Lung (tissue), 12 donors: ENCODE measurements around the gene USP9X. TPM values are rescaled to one million over a fixed set of nuclear protein-coding genes. Genes with fewer than 3 reads are reported as not detected.
"Not testable (repeated sequence)": the region's sequence is repeated elsewhere in the genome, so short reads cannot be mapped to it uniquely, and the experiment has no call there.

Experiments
- ATAC-seq: fragments of 200-7000 bp; cut with Tn5 transposase; one replicate; pipeline ENCODE4 v1.9.1; 2020; ENCODE audit warnings: moderate number of reproducible peaks; ENCODE audit not compliant: insufficient read depth, low FRiP score
- DNase-seq, 3 donors: peaks; one replicate each; pipeline ENCODE4 v3.0.0-alpha.2; 2013 to 2017
- H3K27ac ChIP-seq, 2 donors: one replicate each; pipeline ENCODE4 v1.5.1; 2013; ENCODE audit warnings: mild to moderate bottlenecking in 2 of 2, moderate library complexity in 2 of 2, control low read depth in 1 of 2, inconsistent platforms in 1 of 2, low read depth in 1 of 2, low read length in 1 of 2
- H3K27me3 ChIP-seq, 3 donors: one replicate each; pipeline ENCODE4 v1.5.1; 2013; ENCODE audit warnings: low read length in 2 of 3; ENCODE audit not compliant: control insufficient read depth in 3 of 3, insufficient read depth in 3 of 3
- H3K36me3 ChIP-seq, 4 donors: one replicate each; pipeline ENCODE4 v1.5.1; 2013; ENCODE audit warnings: low read length in 4 of 4, mild to moderate bottlenecking in 1 of 4, moderate library complexity in 1 of 4; ENCODE audit not compliant: control insufficient read depth in 4 of 4, insufficient read depth in 4 of 4
- H3K4me1 ChIP-seq, 5 donors: one replicate each; pipeline ENCODE4 v1.5.1; 2013; ENCODE audit warnings: low read length in 5 of 5, mild to moderate bottlenecking in 2 of 5, moderate library complexity in 1 of 5; ENCODE audit not compliant: control insufficient read depth in 5 of 5, insufficient read depth in 5 of 5
- H3K4me3 ChIP-seq: one replicate; pipeline ENCODE4 v1.5.1; 2013; ENCODE audit warnings: mild to moderate bottlenecking, control low read depth, moderate library complexity
- H3K9ac ChIP-seq, 2 donors: one replicate each; pipeline ENCODE4 v1.5.1; 2013; ENCODE audit warnings: low read length in 2 of 2, control low read depth in 1 of 2; ENCODE audit not compliant: insufficient read depth in 1 of 2
- H3K9me3 ChIP-seq, 4 donors: one replicate each; pipeline ENCODE4 v1.5.1; 2013; ENCODE audit warnings: low read length in 3 of 4, mild to moderate bottlenecking in 1 of 4, moderate library complexity in 1 of 4; ENCODE audit not compliant: control insufficient read depth in 4 of 4, insufficient read depth in 3 of 4
- WGBS, 2 donors: extraction: QIAGEN DNeasy Blood & Tissue Kit; methylation state at CpG; one replicate each; pipeline ENCODE4 v1.1.7; 2013; 5-methylcytosine and 5-hydroxymethylcytosine counted together
- polyA plus RNA-seq, 2 donors: library from polyadenylated mRNA; stranded (reverse); fragments of 200-250 nt; gene quantifications; one replicate each; pipeline ENCODE4 v1.2.1, GENCODE V29; 2013
- total RNA-seq, 2 donors: library from RNA; depleted of rRNA in 1 of 2; stranded (reverse); fragments of >200 nt in 1 of 2; gene quantifications; one replicate each; pipeline ENCODE4 v1.2.1, GENCODE V29; 2014 to 2021
- TF ChIP-seq, protein P1 (sequence below): IDR thresholded peaks from 2 replicates; pipeline ENCODE4 v1.5.1; 2012; ENCODE audit warnings: mild to moderate bottlenecking; ENCODE audit errors: control extremely low read depth, extremely low read depth
- donor health status: control.
- donor health status: control.
- donor health status: Bipolar disorder and iron deficiency.
- donor health status: healthy.
- donor health status: DM: yes; HTN: yes; CAD: no.

USP9X gene
- total and polyA plus RNA-seq, 4 donors, result 8.5 to 187 (median 43.0) TPM

DNA sequence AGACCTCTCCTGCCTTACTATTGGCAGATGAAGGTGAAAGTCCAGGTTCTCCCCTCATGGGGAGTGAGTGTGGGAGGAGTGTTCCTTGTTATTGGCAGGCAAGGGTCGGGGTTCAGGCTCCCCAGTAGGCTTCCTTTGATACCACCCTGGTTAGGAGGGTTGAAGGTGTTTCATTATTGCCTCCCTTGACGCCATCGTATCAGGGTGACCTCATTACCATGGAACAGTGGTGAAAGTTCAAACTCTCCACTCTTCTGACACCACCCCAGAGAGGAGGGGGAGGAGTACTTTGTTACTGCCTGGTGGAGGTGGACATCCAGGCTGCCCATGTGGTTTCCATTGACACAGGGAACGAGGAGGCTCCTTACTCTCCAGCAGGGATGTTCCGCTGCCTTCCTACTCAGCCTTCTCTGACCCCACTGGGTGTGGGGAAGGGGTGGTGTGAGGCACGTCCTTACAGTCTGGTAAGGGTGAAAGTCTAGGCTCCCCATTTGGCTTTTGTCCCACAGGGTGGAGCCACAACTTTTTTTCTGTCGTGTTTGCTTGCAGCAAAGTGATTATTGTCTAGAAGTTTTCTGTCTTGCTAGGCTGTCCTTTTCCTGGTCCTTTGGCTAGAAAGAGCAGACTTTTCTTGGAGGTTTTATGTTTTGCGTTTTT, 37.2 kb upstream of the USP9X start:
- Histone ChIP-seq H3K9ac (no peak overlapping the region), H3K4me1 (peaks cover 0 to 8% (median 0%) of the 10 kb centered on the region in 5 donors), H3K27me3 (peaks cover 0 to 25% (median 18%) of the 10 kb centered on the region in 3 donors), H3K4me3 (no peak overlapping the region), H3K9me3 (peaks cover 0 to 3% (median 0%) of the 10 kb centered on the region in 4 donors), H3K27ac (no peak overlapping the region), H3K36me3 (no peaks in the 10 kb centered on the region)
- WGBS, 2 donors, result 70 to 93% methylated on average over 7 to 8 of the region's 8 CpGs
- no peak for ATAC-seq
- no peak for DNase-seq
- TF ChIP-seq, protein P1, sequence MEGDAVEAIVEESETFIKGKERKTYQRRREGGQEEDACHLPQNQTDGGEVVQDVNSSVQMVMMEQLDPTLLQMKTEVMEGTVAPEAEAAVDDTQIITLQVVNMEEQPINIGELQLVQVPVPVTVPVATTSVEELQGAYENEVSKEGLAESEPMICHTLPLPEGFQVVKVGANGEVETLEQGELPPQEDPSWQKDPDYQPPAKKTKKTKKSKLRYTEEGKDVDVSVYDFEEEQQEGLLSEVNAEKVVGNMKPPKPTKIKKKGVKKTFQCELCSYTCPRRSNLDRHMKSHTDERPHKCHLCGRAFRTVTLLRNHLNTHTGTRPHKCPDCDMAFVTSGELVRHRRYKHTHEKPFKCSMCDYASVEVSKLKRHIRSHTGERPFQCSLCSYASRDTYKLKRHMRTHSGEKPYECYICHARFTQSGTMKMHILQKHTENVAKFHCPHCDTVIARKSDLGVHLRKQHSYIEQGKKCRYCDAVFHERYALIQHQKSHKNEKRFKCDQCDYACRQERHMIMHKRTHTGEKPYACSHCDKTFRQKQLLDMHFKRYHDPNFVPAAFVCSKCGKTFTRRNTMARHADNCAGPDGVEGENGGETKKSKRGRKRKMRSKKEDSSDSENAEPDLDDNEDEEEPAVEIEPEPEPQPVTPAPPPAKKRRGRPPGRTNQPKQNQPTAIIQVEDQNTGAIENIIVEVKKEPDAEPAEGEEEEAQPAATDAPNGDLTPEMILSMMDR, result no peak

DNA sequence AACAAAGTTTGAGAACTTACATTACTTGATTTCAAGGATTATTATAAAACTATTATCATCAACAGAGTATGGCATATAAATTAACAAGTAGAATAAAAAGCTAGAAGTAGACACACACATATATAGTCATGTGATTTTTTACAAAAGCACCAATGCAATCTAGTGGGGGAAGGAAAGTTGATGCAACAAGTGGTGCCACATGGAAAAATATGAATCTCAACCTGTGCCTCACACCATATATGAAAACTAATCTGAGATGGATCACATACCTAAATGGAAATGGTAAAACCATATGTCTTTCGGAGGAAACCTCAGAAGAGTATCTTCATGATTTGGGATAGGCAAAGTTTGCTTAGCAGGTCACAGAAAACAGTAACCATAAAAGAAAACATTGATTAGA, 34.9 kb upstream of the USP9X start:
- no peak for DNase-seq
- 98 to 100% methylated on average over 1 of the region's 1 CpG for WGBS, 2 donors
- no peaks in the 10 kb centered on the region for H3K36me3 ChIP-seq
- peaks cover 0 to 19% (median 15%) of the 10 kb centered on the region in 3 donors for H3K27me3 ChIP-seq
- no peak overlapping the region for H3K4me3 ChIP-seq
- H3K27ac ChIP-seq, result no peak overlapping the region
- peaks cover 0 to 3% (median 0%) of the 10 kb centered on the region in 4 donors for H3K9me3 ChIP-seq
- H3K4me1 ChIP-seq, result peaks cover 0 to 8% (median 0%) of the 10 kb centered on the region in 5 donors
- TF ChIP-seq, protein P1, result no peak
- ATAC-seq, result no peak
- H3K9ac ChIP-seq, result no peak overlapping the region

DNA sequence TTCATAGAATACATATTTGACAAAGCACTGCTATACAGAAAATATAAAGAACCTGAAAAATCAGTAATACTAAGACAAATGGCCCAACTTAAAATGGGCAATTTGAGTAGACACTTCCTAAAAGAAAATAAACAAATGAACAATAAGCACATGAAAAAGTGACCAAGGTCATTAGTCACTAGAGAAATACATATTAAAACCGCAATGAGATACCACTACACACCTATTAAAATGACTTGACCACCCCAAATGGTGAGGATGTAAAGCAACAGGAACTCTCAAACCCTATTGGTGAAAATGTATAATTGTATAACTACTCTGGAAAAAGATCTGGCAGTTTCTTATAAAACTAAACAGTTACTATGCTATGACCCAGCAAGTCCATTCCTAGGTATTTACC, 34.0 kb upstream of the USP9X start:
- Histone ChIP-seq H3K9ac (no peak overlapping the region), H3K27me3 (peaks cover 0 to 22% (median 20%) of the 10 kb centered on the region in 3 donors), H3K4me3 (no peak overlapping the region), H3K36me3 (no peaks in the 10 kb centered on the region), H3K27ac (no peak overlapping the region), H3K4me1 (peaks cover 0 to 8% (median 0%) of the 10 kb centered on the region in 5 donors), H3K9me3 (no peaks in the 10 kb centered on the region)
- ATAC-seq, result no peak
- TF ChIP-seq, protein P1, result no peak
- 92 to 93% methylated on average over 1 of the region's 1 CpG for WGBS, 2 donors
- no peak for DNase-seq

DNA sequence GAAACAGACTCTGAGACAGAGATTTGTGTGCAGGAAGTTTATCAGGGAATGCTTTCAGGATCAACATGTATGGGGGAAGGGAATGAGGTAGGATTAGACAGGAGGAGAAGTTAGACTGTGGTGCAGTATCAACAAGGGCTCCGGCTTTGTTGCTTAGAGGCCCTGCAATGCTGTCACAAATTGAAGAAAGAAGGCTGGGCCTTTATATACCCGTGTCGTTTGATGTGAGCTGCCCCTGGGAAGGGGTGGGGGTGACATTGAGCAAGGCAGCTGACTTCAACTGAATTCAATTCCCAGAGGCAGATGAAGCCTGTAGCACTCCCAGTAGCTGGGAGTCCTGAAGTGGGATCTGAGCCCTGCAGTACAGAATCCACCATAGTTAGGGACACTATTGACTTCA, 29.5 kb upstream of the USP9X start:
- 49 to 76% methylated on average over 3 of the region's 3 CpGs for WGBS, 2 donors
- H3K36me3 ChIP-seq, result no peaks in the 10 kb centered on the region
- no peak overlapping the region for H3K9ac ChIP-seq
- H3K4me1 ChIP-seq, result no peaks in the 10 kb centered on the region
- peaks cover 0 to 2% (median 0%) of the 10 kb centered on the region in 4 donors for H3K9me3 ChIP-seq
- peaks cover 0 to 15% (median 12%) of the 10 kb centered on the region in 3 donors for H3K27me3 ChIP-seq
- DNase-seq, result no peak
- H3K27ac ChIP-seq, result no peak overlapping the region
- no peak overlapping the region for H3K4me3 ChIP-seq
- TF ChIP-seq, protein P1, result no peak
- no peak for ATAC-seq

DNA sequence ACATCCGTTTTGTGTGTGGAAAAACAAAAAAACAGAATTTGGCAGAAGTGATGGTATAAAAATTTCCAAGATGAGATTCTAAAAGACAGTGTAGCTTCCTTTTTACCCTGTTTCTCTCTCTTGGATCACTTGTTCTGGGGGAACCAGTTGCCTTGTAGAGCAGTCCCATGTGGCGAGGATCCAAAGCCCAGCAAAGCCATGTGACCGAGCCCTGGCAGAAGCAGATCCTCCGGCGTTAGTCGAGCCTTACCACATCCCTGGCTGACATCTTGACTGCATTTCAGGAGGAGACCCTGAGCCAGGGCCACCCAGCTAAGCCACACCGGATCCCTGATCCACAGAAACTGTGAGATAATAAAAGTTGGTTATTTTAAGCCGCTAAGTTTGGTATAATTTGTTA, 22.0 kb upstream of the USP9X start:
- not testable (repeated sequence) for H3K36me3 ChIP-seq, H3K27ac ChIP-seq, H3K9ac ChIP-seq, H3K4me3 ChIP-seq, DNase-seq, H3K9me3 ChIP-seq, H3K4me1 ChIP-seq, ATAC-seq
- 77 to 93% methylated on average over 8 of the region's 8 CpGs for WGBS, 2 donors
- H3K27me3 ChIP-seq, result peaks cover 0 to 23% (median 7%) of the 10 kb centered on the region in 3 donors
